Measurements from ENCODE around the gene MYL4.
"Not testable (repeated sequence)": the region's sequence is repeated elsewhere in the genome, so short reads cannot be mapped to it uniquely, and the experiment has no call there.

The MYL4 gene

DNA sequence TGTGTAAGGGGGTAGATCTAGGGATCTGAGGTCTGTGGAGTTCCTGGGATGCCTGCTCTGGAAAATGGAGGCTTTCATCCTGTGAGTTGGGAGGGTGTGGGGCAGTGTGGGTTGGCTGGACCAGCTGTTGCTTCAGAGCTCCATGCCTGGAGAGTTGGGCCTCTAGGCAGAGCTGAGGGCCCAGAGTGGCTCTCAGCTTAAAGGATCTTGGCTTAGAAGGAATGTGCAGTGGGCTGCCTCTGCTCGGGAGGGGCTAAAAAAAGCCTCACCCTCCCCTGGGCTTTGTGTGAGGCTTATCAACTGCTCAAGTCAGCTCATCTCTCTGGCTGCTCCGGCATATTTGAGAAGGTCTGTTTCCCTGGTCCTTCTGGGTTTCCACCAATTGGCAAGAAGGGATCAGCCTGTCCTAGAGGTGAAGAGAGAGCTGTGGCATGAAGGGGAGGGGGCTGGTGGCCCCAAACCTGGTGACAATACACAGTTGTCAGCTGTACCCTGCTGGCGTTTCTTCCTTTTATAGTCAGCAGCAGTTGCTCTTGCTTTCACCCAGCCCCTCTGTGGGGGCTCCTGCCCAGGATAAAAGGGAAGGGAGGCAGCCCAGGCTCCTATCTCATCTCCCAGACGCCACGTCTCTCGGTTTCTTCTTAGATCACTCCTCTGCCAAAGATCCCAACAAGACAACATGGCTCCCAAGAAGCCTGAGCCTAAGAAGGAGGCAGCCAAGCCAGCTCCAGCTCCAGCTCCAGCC, at the start of gene MYL4:
Gene MYL4 (plus strand): TSS at position 605 of the 745 bp plus-strand sequence. CDS start 75 bp downstream, at position 680.
- DNase-seq (ENCODE audit: low spot score): no peak

- DNase-seq (ENCODE audit: low spot score): no peak
Observed at GRCh38 chr17:47162013-47162622, 47.0 kb upstream of the MYL4 start.

GRCh38 chr17:47164263-47164662, 44.9 kb upstream of the MYL4 start:
- DNase-seq (ENCODE audit: low spot score): no peak

DNA sequence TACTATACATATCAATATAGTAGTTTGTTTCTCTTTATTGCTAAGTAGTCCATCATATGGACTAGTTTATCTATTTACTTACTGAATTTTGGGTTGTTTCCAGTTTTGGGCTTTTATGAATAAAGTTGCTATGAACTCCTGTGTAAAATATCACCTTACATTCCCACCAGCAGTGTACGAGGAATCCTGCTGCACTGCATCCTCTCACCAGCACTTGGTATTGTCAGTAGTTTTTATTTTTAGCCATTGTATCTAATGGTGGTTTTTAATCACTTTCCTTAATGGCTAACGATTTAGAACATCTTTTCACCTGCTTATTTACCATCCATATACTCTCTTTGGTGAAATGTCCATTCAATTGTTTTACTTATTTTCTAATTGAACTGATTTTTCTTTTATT, 44.0 kb upstream of the MYL4 start:
- DNase-seq (ENCODE audit: low spot score): no peak

GRCh38 chr17:47166854-47167253, 42.3 kb upstream of the MYL4 start:
- DNase-seq (ENCODE audit: low spot score): not testable (repeated sequence)

- DNase-seq (ENCODE audit: low spot score): not testable (repeated sequence)
Observed at GRCh38 chr17:47168896-47169295, 40.3 kb upstream of the MYL4 start.

GRCh38 chr17:47170710-47171109, 38.4 kb upstream of the MYL4 start:
- DNase-seq (ENCODE audit: low spot score): no peak

DNA sequence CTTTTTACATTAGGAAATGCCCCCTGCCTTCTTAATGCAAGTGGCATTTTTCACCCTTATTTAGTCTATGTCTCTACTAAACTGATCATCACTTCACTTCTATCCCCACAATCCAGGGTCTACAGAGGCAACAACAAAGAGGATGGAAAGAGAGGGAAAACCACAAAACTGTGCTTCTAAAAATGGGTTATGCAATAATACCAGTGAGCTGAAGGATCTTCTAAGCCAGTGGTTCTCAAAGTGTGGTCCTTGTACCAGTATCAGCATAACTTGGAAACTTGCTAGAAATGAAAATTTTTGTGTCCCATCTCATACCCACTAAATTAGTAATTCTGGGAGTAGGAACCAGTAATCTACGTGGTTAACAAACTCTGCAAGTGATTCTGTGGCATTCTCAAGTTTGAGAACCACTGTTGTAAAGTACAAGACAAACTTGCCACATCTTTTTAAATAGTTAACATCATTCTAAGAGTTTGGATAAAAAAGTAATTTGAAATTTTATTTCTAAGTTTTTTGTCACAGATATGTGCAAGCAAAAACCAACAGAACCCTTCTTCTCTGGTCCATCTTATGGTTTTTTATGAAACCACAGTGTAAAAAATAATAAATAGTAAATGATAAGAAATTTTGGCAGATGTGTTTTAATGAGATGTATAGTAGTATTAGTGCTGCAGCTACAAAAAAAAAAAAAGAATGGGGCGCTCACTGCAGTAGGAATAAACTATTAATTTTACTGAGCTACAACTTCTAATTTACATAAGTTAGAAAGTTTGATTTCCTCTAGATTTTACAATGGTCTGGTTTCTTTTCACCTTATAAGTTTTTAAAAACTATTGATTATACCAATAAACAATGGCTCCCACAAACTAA, 36.2 kb upstream of the MYL4 start:
- no peak for DNase-seq (ENCODE audit: low spot score)

- not testable (repeated sequence) for DNase-seq (ENCODE audit: low spot score)
Observed at GRCh38 chr17:47174823-47175222, 34.3 kb upstream of the MYL4 start.

DNA sequence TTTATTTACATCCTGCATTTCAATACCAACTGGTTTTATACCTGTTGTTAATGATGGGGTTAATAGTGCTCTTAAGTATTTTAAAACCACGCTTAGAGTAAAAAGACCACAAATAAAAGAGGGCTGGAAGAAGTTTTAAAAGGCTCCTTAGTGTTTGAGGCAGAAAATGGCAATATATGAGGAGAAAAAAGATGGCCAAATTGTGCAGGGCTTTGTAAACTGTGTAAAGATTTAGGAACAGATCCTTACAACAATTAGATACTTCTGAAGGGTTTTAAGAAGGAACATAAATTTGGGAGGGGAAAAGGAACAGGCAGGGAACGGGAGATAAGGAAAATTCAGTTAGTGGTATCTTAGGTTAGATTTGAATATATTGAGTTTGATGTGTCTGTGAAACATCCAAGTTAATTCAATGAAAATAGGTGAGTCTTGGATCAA, 32.7 kb upstream of the MYL4 start:
- no peak for DNase-seq (ENCODE audit: low spot score)

- no peak for DNase-seq (ENCODE audit: low spot score)
Observed at GRCh38 chr17:47177261-47177660, 31.9 kb upstream of the MYL4 start.

- DNase-seq (ENCODE audit: low spot score): no peak
Observed at GRCh38 chr17:47179141-47179540, 30.0 kb upstream of the MYL4 start.

DNA sequence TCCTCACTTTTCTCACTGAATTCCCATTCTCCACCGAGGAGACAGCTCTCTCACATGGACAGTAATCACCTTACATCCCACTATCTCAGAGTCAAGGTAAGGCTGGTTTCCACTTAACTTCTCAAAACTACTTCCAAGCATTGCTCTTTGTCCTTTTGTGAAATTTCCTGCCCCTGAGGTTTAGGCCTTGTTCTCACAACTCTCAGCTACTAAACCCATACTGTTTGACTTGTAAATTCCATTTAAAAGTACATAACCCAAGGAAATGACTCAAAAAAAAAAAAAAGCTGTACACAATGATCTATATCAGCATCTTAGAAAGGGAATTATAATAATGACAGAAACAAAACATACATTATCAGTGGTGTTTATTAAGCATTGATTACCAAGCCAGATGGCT, 28.8 kb upstream of the MYL4 start:
- DNase-seq (ENCODE audit: low spot score): no peak

GRCh38 chr17:47180988-47181387, 28.2 kb upstream of the MYL4 start:
- DNase-seq (ENCODE audit: low spot score): not testable (repeated sequence)

GRCh38 chr17:47184681-47185080, 24.5 kb upstream of the MYL4 start:
- DNase-seq (ENCODE audit: low spot score): no peak

DNA sequence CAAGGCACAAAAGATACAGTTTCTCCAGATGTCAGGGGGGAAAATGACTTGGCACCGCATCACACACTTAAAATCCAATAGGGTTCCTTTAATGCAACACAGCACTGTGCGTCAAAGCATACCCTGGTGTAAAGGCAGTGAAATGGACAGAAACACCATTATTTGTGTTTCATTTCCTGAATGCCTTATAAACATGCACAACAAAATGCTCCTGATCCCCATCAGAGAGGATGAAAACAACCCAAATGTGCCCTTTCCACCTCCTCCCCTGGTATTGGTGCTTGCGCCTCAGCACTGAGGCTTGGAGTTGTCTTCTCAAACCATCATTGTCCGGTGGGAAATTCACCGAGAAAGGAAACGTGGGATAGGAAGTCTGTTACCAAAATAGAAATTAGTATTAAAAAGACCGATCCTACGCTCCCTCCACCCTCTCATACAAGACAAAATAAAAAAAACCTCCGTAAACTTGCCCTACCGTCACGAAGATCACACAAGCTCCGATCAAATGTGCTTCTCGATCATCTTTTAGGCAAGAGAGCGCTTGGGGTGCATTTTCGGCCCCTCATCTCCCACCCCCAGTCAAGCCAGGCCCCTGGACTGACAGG, 20.8 kb upstream of the MYL4 start:
- no peak for DNase-seq (ENCODE audit: low spot score)

DNA sequence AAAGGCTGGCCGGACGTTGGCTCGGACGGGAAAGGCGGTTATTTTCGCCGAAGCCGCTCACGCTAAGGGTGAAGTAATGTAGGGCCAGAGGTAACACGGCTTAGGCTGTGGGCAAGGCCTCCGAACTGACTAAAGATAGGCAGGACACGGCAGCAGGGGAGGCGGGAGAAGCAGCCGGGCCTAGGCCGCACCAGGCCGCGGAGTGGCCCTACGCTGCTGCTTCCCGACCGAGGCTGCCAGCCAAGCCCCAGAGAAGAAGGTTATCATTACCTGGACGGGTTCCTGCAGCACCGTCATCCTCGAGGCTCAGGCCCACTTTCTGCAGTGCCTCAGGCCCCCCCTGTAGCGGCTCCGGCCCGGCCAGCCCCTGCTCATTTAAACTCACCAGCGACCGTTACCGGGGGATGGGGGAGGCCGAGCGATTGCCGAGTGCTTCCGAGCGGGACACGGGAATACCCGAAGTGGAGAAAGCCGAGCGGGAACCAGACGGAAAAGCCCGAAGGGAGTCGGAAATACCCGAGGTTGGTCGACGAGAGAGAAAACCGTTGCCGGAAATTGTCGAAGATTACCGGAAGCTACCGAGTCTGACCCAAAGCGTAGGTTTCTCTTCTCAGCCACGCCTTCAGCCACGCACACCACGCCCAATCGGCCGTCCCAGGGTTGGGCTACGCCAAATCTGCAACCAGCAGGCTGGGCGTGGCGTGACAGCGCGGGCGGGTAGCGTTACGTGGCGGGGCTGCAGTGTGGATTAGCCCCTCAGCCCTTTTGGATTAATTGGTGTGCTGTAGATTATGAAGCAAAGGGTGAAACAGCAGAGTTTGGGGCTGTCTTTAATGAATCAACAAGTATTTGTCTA, 20.0 kb upstream of the MYL4 start, which contains the start of gene CDC27:
Gene CDC27 (minus strand): TSS at position 420 of the 856 bp plus-strand sequence. CDS start 123 bp downstream, at position 297.
- peak; percentile 99 for DNase-seq (ENCODE audit: low spot score)

DNA sequence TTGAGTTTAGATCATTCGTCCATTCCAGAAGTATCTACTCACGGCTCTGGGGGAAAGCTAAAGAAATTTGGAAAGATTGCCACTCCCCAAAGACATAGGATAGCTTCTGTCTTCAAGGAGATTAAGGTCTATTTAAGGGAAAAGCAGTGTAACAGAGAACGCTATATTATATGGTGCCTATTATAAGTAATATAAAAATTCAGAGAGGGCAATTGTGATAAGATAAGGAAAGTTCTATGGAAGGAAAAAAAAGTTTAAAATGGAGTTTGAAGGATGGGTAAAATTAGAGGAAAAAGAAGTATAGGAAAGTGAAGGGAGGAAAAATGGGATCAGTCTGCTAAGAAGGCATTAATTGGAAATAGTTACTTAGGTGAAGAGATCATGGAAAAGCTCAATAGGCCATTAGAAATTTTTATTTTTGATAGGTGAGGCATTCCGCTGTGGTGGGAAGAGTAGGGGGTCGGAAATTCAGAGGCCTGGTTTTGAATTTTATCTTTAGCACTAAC, 19.4 kb upstream of the MYL4 start:
- no peak for DNase-seq (ENCODE audit: low spot score)

DNA sequence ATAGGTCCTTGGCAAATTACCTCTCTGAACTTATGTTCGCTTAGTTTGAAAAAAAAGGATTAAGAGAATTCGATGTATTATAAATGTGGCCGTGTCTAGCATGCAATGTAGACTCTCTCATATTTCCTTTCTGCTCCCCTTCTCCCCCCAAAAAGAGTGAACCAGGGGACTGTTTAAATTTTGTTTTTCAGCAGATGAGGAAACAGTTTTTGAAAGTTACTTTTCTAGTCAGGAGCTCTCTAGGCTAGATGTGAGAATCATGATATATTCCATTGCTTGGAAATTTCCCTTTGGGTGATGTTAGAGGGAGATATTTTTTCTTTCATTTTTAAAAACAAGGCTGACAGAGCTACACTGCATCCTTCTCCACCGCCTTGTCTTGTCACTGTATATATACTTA, 18.9 kb upstream of the MYL4 start:
- DNase-seq (ENCODE audit: low spot score): no peak

DNA sequence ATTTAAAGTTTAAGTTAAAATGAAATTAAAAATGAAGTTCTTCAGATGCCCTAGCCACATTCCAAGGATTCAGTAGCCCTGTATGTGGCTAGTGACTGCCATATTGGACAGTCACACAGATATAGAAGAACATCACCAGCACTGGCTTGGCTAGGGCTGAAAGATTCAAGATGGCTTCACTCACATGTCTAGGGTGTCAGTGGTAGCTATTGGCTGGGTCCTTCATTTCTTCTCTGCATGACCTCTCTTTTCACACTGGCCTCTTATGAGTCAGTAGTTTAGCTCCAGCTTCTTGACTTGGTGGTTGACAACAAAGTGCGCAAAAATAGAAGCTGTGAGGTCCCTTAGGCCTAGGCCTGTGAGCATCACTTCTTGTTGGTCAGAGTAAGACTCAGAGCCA, 18.4 kb upstream of the MYL4 start:
- DNase-seq (ENCODE audit: low spot score): no peak

GRCh38 chr17:47192554-47192953, 16.6 kb upstream of the MYL4 start:
- DNase-seq (ENCODE audit: low spot score): no peak

Measured in LoVo (cell line).